ENCODE data around the gene STARD3NL. TPM values are rescaled to one million over a fixed set of nuclear protein-coding genes. Genes with fewer than 3 reads are reported as not detected.

The STARD3NL gene
- total and polyA plus RNA-seq, 7 donors, result 11.1 to 28.5 (median 15.6) TPM

DNA sequence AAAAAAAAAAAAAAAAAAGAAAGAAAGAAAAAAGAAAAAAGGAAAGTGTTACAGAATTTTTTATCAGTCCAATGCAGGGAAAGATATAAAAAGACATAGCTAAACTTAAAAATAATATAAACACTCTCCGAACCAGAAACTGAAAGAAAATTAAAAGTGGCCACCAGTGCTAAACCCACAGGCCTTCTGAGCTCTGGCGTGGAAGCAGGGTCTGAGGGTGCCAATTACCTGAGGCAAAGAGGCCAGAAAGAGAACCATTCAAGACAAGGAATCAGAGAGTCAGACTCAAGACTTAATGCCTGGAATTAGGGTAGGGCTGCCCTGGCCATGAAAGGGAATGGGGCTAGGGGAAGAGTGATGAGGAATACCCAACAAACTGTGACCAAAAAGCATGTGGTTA is 36.9 kb upstream of the STARD3NL start:
- DNase-seq (no peak), ATAC-seq (no peak)
- TF ChIP-seq, protein P1, sequence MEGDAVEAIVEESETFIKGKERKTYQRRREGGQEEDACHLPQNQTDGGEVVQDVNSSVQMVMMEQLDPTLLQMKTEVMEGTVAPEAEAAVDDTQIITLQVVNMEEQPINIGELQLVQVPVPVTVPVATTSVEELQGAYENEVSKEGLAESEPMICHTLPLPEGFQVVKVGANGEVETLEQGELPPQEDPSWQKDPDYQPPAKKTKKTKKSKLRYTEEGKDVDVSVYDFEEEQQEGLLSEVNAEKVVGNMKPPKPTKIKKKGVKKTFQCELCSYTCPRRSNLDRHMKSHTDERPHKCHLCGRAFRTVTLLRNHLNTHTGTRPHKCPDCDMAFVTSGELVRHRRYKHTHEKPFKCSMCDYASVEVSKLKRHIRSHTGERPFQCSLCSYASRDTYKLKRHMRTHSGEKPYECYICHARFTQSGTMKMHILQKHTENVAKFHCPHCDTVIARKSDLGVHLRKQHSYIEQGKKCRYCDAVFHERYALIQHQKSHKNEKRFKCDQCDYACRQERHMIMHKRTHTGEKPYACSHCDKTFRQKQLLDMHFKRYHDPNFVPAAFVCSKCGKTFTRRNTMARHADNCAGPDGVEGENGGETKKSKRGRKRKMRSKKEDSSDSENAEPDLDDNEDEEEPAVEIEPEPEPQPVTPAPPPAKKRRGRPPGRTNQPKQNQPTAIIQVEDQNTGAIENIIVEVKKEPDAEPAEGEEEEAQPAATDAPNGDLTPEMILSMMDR (IDR thresholded peaks at IDR 0.05), result no peak
- intact Hi-C loops (cut with DNase I), result no loop called here
- whole genome bisulfite sequencing, 3 donors, result 88 to 93% (median 92%) methylated on average over 2 of the region's 2 CpGs
- no peak overlapping the region for H3K4me3 ChIP-seq
- no peak overlapping the region for H3K27ac ChIP-seq
- no peaks in the 10 kb centered on the region for H3K36me3 ChIP-seq (ENCODE audit: insufficient read depth in 1 of 2, low read depth in 1 of 2)
- H3K9me3 ChIP-seq, result no peaks in the 10 kb centered on the region
- H3K4me1 ChIP-seq, result no peaks in the 10 kb centered on the region
- H3K27me3 ChIP-seq (ENCODE audit: insufficient read depth in 3 of 3, low read length in 2 of 3), result peaks cover 0 to 3% (median 0%) of the 10 kb centered on the region in 3 donors

DNA sequence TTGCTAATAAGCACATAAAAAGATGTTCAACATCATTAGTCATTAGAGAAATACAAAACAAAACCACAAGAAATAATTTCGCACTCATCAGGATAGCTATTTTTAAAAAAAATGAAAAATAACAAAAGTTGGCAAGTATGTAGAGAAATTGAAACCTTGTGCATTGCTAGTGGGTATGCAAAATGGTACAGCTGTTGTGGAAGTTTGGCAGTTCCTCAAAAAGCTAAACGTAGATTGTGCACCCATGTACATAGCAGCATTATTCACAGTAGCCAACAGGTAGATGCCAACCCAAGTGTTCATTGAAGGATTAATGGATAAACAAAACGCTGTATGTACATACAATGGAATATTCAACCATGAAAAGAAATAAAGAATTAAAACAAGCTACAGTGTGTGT is 35.3 kb upstream of the STARD3NL start:
- Histone ChIP-seq H3K9me3 (no peaks in the 10 kb centered on the region), H3K4me1 (no peaks in the 10 kb centered on the region), H3K27ac (no peak overlapping the region), H3K27me3 (ENCODE audit: insufficient read depth in 3 of 3, low read length in 2 of 3) (peaks cover 0 to 3% (median 0%) of the 10 kb centered on the region in 3 donors), H3K36me3 (ENCODE audit: insufficient read depth in 1 of 2, low read depth in 1 of 2) (no peaks in the 10 kb centered on the region), H3K4me3 (no peak overlapping the region)
- no peak for ATAC-seq
- intact Hi-C loops (cut with DNase I), result no loop called here
- no peak for DNase-seq
- TF ChIP-seq, protein P1 (IDR thresholded peaks at IDR 0.05), result no peak
- WGBS, 3 donors, result 41 to 58% (median 48%) methylated on average over 3 of the region's 3 CpGs

DNA sequence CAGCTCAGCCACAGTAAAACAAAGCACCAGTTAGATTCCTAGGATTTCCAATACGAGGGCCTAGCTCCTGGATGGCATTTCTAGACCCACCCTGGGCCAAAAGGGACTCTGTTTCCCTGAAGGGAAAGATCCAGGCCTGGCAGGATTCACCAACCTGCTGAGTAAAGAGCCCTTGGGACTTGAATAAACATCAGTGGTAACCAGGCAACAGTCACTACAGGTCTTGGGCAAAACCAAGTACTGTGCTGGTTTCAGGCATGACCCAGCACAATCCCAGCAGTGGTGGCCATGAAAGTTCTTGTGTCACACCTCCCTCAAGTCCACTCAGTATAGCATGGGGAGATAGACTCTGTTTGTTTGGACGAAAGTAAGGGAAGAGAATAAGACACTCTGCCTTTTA is 31.0 kb upstream of the STARD3NL start:
- intact Hi-C loops (cut with DNase I), result no loop called here
- Histone ChIP-seq H3K9me3 (no peaks in the 10 kb centered on the region), H3K4me3 (no peak overlapping the region), H3K36me3 (ENCODE audit: insufficient read depth in 1 of 2, low read depth in 1 of 2) (no peaks in the 10 kb centered on the region), H3K27ac (no peak overlapping the region), H3K4me1 (no peaks in the 10 kb centered on the region), H3K27me3 (ENCODE audit: insufficient read depth in 3 of 3, low read length in 2 of 3) (no peaks in the 10 kb centered on the region)
- TF ChIP-seq, protein P1 (IDR thresholded peaks at IDR 0.05), result no peak
- ATAC-seq (no peak), DNase-seq (no peak)
- 63 to 73% (median 71%) methylated on average over 2 of the region's 2 CpGs for WGBS, 3 donors

DNA sequence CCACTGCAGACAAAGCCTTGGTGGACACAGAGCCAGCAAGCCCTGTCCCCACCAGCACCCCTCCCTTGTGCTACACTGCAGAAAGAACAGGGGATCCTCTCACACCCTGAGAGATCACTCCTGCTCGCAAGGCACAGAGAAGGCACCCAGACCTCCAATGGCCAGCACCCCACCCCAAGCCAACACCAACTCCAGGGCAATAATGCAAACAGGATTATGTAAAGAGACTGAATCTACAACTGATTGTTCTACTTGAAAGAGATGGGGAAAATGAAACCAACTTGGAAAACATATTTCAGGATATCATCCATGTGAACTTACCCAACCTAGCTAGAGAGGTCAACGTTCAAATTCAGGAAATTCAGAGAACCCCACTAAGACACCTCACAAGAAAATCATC is 26.5 kb upstream of the STARD3NL start:
- no peaks in the 10 kb centered on the region for H3K36me3 ChIP-seq (ENCODE audit: insufficient read depth in 1 of 2, low read depth in 1 of 2)
- H3K4me1 ChIP-seq, result no peaks in the 10 kb centered on the region
- no peaks in the 10 kb centered on the region for H3K27me3 ChIP-seq (ENCODE audit: insufficient read depth in 3 of 3, low read length in 2 of 3)
- TF ChIP-seq, protein P1 (IDR thresholded peaks at IDR 0.05), result no peak
- DNase-seq, result no peak
- H3K9me3 ChIP-seq, result no peaks in the 10 kb centered on the region
- H3K27ac ChIP-seq, result no peak overlapping the region
- ATAC-seq, result no peak
- WGBS, 3 donors, result 85 to 95% (median 89%) methylated on average over 2 of the region's 2 CpGs
- H3K4me3 ChIP-seq, result no peak overlapping the region
- intact Hi-C loops (cut with DNase I), result no loop called here

DNA sequence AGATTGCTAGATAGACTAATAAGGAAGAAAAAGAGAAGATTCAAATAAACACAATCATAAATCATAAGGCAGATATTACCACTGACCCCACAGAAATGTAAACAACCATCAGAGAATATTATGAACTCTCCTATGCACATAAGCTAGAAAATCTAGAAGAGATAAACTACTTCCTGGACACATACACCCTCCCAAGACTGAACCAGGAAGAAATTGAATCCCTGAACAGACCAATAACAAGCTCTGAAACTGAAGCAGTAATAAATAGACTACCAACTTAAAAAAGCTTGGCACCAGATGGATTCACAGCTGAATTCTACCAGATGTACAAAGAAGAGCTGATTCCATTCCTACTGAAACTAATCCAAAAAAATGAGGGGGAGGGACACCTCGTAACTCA is 24.5 kb upstream of the STARD3NL start:
- H3K36me3 ChIP-seq (ENCODE audit: insufficient read depth in 1 of 2, low read depth in 1 of 2), result no peaks in the 10 kb centered on the region
- H3K4me3 ChIP-seq, result no peak overlapping the region
- WGBS, 3 donors, result 27 to 44% (median 31%) methylated on average over 1 of the region's 1 CpG
- intact Hi-C loops (cut with DNase I), result no loop called here
- H3K4me1 ChIP-seq, result no peaks in the 10 kb centered on the region
- H3K27me3 ChIP-seq (ENCODE audit: insufficient read depth in 3 of 3, low read length in 2 of 3), result no peaks in the 10 kb centered on the region
- no peak for DNase-seq
- no peak for ATAC-seq
- no peaks in the 10 kb centered on the region for H3K9me3 ChIP-seq
- H3K27ac ChIP-seq, result no peak overlapping the region
- TF ChIP-seq, protein P1 (IDR thresholded peaks at IDR 0.05), result no peak
